Uterus (tissue), 2 donors: ENCODE results near the gene PDHA1.

Source experiments
- POLR2A ChIP-seq, 2 donors: fragments of 450-650 bp; IDR thresholded peaks; one replicate each; pipeline ENCODE4 v1.6.1; 2016; ENCODE audit warnings: antibody characterized with exemption in 2 of 2, mild to moderate bottlenecking in 1 of 2, moderate library complexity in 1 of 2
- TF ChIP-seq, protein P1 (sequence below), 4 experiments: fragments of 200-600 bp in 2 of 4; fragments of 450-650 bp in 2 of 4; sonication (generic) in 2 of 4; IDR thresholded peaks; one replicate each; pipeline ENCODE4 v1.5.1; 2016 to 2019; ENCODE audit warnings: antibody characterized with exemption in 4 of 4, mild to moderate bottlenecking in 2 of 4, moderate library complexity in 1 of 4

DNA sequence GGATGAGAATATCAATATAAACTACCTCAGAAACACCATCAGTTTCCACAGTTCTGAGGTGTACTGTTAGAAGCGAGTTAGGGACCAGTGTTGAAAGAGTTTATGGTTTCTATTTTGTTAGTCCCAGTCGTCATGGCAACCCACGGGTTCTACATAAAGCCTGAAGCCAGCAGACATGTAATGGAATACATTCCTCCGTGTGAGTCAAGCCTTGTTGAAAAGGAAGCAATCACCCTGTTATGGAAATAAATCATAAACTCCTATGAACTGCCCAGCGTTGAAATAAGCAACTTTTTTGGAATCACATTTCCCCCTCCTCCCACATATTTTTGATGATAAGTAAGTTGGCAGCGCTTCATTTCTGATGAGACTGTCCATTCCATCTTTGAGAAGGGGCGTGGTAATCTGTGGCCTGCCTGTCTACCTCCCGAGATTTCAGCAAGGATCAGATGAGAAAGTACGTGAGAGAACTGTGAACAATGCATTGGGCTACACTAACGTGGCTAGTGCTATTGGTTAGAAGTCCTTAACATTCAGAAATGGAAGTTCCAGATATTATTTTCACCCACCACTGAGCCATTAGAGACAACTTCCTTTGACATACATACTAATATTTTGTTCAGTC is 40.4 kb upstream of the PDHA1 start:
- TF ChIP-seq, protein P1, sequence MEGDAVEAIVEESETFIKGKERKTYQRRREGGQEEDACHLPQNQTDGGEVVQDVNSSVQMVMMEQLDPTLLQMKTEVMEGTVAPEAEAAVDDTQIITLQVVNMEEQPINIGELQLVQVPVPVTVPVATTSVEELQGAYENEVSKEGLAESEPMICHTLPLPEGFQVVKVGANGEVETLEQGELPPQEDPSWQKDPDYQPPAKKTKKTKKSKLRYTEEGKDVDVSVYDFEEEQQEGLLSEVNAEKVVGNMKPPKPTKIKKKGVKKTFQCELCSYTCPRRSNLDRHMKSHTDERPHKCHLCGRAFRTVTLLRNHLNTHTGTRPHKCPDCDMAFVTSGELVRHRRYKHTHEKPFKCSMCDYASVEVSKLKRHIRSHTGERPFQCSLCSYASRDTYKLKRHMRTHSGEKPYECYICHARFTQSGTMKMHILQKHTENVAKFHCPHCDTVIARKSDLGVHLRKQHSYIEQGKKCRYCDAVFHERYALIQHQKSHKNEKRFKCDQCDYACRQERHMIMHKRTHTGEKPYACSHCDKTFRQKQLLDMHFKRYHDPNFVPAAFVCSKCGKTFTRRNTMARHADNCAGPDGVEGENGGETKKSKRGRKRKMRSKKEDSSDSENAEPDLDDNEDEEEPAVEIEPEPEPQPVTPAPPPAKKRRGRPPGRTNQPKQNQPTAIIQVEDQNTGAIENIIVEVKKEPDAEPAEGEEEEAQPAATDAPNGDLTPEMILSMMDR (IDR thresholded peaks at IDR 0.05) = no peak
- TF ChIP-seq POLR2A (IDR thresholded peaks at IDR 0.05) = no peak
